HG02571 (cell line): ENCODE results near the gene TJAP1.

Source experiments
- ATAC-seq: cut with Tn5 transposase; IDR thresholded peaks from one replicate; pipeline ENCODE4 v1.9.1; 2021; ENCODE audit warnings: mild to moderate bottlenecking, moderate library complexity; ENCODE audit not compliant: unreplicated experiment

Gene TJAP1

DNA sequence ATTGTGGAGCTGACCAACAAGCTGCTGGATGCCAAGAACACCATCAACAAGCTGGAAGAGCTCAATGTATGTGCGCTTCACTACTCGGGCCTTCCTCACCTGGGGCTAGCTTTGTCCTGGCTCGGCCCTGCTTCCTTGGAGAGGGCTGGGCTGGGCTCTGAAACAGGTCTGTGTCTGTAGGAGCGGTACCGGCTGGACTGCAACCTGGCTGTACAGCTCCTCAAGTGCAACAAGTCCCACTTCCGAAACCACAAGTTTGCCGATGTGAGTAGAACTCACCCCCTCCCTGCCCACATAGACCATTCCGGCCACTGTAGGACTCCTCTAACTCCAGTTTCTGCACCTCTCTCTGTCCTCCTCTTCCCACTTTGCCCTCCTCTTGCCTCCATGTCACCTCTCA, 26.1 kb downstream of the TJAP1 start:
- ATAC-seq = no peak

DNA sequence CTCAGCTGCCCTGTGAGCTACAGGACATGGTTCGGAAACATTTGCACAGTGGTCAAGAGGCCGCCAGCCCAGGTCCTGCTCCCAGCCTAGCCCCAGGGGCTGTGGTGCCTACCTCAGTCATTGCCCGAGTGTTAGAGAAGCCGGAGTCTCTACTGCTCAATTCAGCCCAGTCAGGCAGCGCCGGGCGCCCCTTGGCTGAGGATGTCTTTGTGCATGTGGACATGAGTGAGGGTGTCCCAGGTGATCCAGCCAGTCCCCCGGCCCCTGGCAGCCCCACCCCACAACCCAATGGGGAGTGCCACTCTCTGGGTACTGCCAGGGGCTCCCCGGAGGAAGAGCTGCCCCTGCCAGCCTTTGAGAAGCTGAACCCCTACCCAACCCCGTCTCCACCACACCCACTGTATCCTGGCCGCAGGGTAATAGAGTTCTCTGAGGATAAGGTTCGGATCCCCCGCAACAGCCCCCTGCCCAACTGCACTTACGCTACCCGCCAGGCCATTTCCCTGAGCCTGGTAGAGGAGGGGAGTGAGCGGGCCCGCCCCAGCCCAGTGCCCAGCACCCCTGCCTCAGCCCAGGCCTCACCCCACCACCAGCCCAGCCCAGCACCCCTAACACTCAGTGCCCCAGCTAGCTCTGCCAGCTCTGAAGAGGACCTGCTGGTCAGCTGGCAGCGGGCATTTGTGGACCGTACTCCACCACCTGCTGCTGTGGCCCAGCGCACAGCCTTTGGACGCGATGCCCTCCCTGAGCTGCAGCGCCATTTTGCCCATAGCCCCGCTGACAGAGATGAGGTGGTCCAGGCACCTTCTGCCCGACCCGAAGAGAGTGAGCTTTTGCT, 27.6 kb downstream of the TJAP1 start:
- ATAC-seq = no peak

DNA sequence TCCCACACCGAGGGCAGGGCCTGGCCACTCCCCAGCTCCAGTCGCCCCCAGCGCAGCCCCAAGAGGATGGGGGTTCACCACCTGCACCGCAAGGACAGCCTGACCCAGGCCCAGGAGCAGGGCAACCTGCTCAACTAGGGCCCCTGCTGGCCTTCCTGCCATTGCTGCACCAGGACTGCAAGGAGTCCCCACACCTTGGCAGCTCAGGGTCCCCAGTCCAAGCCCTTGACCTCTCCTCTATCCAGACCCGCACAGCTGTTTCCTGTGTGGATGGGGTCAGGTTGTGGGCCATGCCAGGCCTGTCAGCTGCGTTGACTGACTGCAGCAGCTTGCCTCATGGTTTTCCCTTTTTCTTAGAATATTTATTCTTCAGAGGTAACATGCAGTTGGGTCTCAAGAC, 28.3 kb downstream of the TJAP1 start:
- ATAC-seq = no peak

- no peak for ATAC-seq
These were observed 28.8 kb downstream of the TJAP1 start for GRCh38 chr6:43506171-43506570.

DNA sequence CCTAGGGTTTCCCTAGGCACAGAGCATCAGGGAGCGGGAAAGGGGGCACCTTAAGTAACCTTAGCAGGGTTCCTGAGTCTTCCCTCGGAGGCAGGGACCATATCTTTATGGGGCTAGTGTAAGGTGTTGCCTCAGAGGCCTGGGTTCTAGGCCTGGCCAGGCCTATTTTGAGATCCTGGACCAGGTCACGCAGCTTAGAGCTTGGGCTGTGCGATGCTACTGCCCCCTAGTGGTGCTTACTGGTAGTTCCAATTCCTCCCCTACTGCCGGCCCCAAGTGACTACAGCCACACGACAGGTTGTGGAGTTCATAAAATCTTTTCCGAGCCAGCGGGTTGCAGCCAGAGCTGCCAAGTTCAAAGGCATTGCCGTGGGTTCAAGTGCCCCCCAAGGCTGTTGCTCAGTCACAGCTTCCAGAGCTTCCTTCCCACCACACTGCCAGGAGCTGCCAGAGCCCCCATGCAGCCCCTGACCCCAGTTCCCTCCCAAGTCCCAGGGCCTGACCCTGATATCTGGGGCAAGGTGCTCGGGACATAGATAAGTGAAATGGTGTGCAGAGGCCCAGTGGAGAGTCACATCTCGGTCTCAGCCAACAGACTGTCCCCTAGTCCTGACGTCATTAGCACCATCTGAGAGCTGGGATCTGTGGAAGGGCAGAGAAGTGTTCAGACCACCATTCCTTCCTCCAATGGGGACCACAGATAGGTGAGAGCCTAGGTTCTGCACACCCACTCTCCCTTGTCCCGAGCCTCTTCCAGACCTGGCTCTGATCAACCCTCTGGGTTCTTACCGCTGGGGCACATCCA, 29.5 kb downstream of the TJAP1 start:
- ATAC-seq = no peak

DNA sequence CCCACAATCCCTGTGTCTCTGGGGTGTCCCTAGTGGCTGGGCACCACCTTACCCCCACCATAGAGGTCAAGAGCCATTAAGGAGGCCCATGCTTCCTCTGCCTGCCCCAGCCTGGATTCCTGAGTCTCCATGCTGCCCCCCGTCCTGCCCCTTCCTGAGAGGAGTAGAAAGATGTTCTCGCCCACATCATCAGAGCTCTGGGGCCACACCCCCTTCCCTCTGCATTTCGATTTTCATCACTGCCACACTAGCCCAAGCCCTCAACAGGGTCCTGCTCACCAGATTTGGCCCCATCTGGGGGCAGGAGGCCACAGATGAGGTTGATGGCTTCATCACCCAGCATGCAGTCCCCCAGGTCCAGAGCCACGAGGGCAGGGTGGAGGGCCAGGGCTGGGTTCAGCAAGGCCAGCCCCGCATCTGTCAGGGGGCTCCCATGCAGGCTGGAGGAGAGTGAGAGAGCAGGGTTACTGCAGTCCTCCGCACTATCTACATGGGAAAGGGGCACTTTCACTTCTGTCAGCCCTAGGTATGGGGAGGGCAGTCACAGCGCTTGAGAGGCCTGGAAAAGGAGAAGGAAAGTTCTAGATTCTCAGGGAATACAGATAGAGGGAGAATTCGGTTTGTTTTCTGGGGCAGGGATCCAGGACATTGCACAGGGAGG, 31.2 kb downstream of the TJAP1 start:
- ATAC-seq = no peak

- peak; percentile 7 for ATAC-seq
These were observed 32.0 kb downstream of the TJAP1 start for GRCh38 chr6:43509142-43509983.

- peak; percentile 61 for ATAC-seq
These were observed 32.8 kb downstream of the TJAP1 start, which contains the start of gene LRRC73 for GRCh38 chr6:43509984-43510826. TSS of gene LRRC73 (minus strand) at chr6:43510346. CDS start at chr6:43509785, 561 bp downstream.

- ATAC-seq = no peak
These were observed 33.4 kb downstream of the TJAP1 start for GRCh38 chr6:43510827-43511163.

- ATAC-seq = no peak
These were observed 34.5 kb downstream of the TJAP1 start for GRCh38 chr6:43511824-43512415.

DNA sequence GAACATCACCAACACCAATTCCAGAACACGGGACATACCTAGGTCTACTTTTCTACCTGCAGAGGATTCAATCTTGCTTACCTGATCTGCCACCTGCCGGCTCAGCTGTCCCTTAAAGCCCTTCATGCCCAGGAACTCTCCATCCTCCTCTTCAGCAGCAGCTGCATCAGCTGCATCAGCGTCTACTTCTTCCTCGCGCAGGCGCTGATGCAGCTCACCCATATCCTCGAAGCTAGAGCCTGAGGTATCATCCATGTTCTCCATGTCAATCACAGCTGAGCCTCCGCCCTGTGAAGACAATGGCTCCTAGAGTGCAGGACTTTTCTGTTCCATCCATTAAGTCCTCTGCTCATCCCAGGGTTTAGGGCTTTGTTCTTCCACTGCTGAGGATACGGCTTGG, 38.4 kb downstream of the TJAP1 start:
- no peak for ATAC-seq

- ATAC-seq = no peak
These were observed 39.0 kb downstream of the TJAP1 start for GRCh38 chr6:43516367-43516696.

DNA sequence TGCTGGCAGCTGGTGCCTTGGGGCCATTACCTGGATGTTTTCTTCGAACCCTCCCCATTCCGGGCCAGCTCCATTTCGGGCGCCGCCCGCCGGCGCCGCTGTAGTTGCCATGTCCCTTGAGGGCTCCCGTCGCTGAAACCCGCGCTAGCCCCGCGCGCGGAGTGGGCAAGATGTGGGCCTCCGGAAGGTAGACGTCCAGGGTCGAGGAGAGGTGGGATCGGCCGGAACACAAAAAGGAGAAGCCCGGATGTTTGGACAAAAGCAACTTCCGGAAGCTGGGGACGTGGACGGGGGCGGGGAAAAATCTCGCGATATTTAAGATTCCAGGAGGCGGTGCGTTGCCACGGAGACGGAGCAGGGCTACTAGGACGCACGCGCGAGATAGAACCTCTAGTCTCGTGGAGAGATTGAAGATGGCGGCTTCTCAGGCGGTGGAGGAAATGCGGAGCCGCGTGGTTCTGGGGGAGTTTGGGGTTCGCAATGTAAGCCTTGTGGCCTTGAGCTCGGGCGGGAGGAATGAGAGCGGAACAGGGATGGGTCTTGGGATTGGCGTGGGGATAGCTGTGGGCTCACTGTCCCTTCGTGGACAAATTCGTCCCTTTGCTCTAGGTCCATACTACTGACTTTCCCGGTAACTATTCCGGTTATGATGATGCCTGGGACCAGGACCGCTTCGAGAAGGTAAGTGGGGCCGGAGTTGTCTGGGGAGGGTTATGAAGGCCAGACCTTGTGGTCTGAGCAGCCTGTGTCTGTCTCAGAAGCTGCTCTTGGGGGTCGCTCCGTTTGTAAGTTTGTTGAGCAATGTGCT, 39.5 kb downstream of the TJAP1 start, which contains the start of the genes POLR1C and YIPF3:
POLR1C (plus strand) TSS at position 393 of the 808 bp plus-strand sequence; CDS start at position 414, 21 bp downstream.
YIPF3 (minus strand) TSS at position 230 of the 808 bp plus-strand sequence; CDS start at position 111, 119 bp downstream.
- peak; percentile 83 for ATAC-seq

- no peak for ATAC-seq
These were observed 40.4 kb downstream of the TJAP1 start for GRCh38 chr6:43517505-43518357.

GRCh38 chr6:43520097-43520496, 42.7 kb downstream of the TJAP1 start:
- ATAC-seq = no peak

DNA sequence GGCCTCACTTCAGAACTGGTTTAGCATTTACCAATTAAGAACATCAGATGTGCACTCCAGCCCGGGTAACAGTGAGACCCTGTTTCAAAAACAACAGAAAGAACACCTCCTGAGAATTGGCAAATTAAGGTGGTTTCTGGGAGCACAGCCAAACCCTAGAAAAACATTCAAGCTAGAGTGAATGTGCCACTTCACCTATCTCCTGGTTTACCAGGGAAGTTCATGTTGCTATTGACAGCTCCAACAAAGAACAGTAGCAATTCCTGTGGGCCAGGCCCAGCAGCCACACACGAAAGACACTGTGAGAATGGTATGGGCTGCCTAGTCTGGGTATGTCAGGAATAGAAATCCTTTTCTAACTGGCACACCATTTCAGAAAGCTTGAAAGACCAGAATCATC, 44.5 kb downstream of the TJAP1 start:
- ATAC-seq = no peak

- ATAC-seq = no peak
These were observed 45.3 kb downstream of the TJAP1 start for GRCh38 chr6:43522547-43523261.
